Right lobe of liver (tissue), 4 donors: ENCODE data around the gene PVALEF.

Experiments used
- CTCF ChIP-seq, 4 donors: fragments of 200-600 bp in 3 of 4; fragments of 450-650 bp in 1 of 4; IDR thresholded peaks; one replicate each; pipeline versions ENCODE4 v1.5.1 to v1.8.0; 2016 to 2022; ENCODE audit warnings: antibody characterized with exemption in 4 of 4, mild to moderate bottlenecking in 2 of 4
- POLR2A ChIP-seq: fragments of 450-650 bp; IDR thresholded peaks from one replicate; pipeline ENCODE4 v1.6.1; 2017; ENCODE audit warnings: antibody characterized with exemption, mild to moderate bottlenecking
- donor health status: DM: no; HTN: no; CAD: no.
- donor health status: DM: no; HTN: no; CAD: no.
- donor health status: DM: no; HTN: yes; CAD: no.

- TF ChIP-seq CTCF (IDR thresholded peaks at IDR 0.05) (no peak), POLR2A (no peak)
These were observed 13.9 kb downstream of the PVALEF start for GRCh38 chr17:81179220-81179619.
